Anterior cingulate cortex (tissue), 58 donors: Measurements from ENCODE around the gene NAA60.

Experiments
- DNase-seq, 58 donors: peaks; one replicate each; lab custom pipeline; 2025; lab: John Stamatoyannopoulos, UW

NAA60 gene

GRCh38 chr16:3534126-3534525 lies 90.6 kb downstream of the NAA60 start:
- no peak for DNase-seq

GRCh38 chr16:3536271-3536731 lies 92.8 kb downstream of the NAA60 start:
- DNase-seq = no peak
